Breast epithelium (tissue), 4 donors: ENCODE measurements around the gene FRMD4A. TPM values are rescaled to one million over a fixed set of nuclear protein-coding genes. Genes with fewer than 3 reads are reported as not detected.
"Not testable (repeated sequence)": the region's sequence is repeated elsewhere in the genome, so short reads cannot be mapped to it uniquely, and the experiment has no call there.

Experiments
- DNase-seq, 2 donors: peaks; one replicate each; pipeline ENCODE4 v3.0.0-alpha.2; 2019; ENCODE audit warnings: low spot score in 2 of 2
- H3K27ac ChIP-seq, 2 donors: fragments of 200-600 bp; sonication (generic) in 1 of 2; one replicate each; pipeline ENCODE4 v1.5.1; 2016 to 2019; ENCODE audit warnings: mild to moderate bottlenecking in 1 of 2
- H3K27me3 ChIP-seq, 2 donors: fragments of 200-600 bp; sonication (generic) in 1 of 2; one replicate each; pipeline versions ENCODE4 v1.5.1 to v1.6.0; 2017 to 2019; ENCODE audit warnings: control low read depth in 1 of 2, mild to moderate bottlenecking in 1 of 2
- H3K36me3 ChIP-seq: fragments of 200-600 bp; one replicate; pipeline ENCODE4 v1.5.1; 2019
- H3K4me1 ChIP-seq, 2 donors: fragments of 200-600 bp; sonication (generic); one replicate each; pipeline ENCODE4 v1.5.1; 2016 to 2019; ENCODE audit warnings: control low read depth in 1 of 2
- H3K4me3 ChIP-seq, 3 donors: fragments of 200-600 bp; sonication (generic); 1 replicate in 2 of 3; 2 replicates in 1 of 3; pipeline ENCODE4 v1.5.1; 2016 to 2019; ENCODE audit warnings: mild to moderate bottlenecking in 3 of 3, moderate library complexity in 2 of 3
- H3K9me3 ChIP-seq, 2 donors: fragments of 200-600 bp; sonication (generic) in 1 of 2; one replicate each; pipeline ENCODE4 v1.5.1; 2016 to 2019; ENCODE audit warnings: control low read depth in 1 of 2
- POLR2A ChIP-seq: fragments of 450-650 bp; IDR thresholded peaks from one replicate; pipeline ENCODE4 v1.6.1; 2016; ENCODE audit warnings: antibody characterized with exemption, mild to moderate bottlenecking, moderate library complexity
- POLR2AphosphoS5 ChIP-seq, 3 donors: sonication (generic); formaldehyde crosslinking; IDR thresholded peaks; one replicate each; pipeline ENCODE4 v1.6.1; 2017; ENCODE audit warnings: antibody characterized with exemption in 3 of 3
- intact Hi-C: fragments of 100-400 bp; cut with DNase I; formaldehyde crosslinking; loops from one replicate; pipeline ENCODE4 v1.15.1; 2023; ENCODE audit warnings: low total_unique reads
- total RNA-seq, 3 donors: library from RNA; depleted of rRNA; stranded (reverse); fragments of >200 nt; gene quantifications; one replicate each; pipeline ENCODE4 v1.1.0, GENCODE V29; 2016
- TF ChIP-seq, protein P1 (sequence below), 3 donors: fragments of 450-650 bp; IDR thresholded peaks; one replicate each; pipeline ENCODE4 v1.5.1; 2016 to 2017; ENCODE audit warnings: antibody characterized with exemption in 3 of 3, mild to moderate bottlenecking in 3 of 3, moderate library complexity in 3 of 3

Gene FRMD4A
- total RNA-seq, 3 donors from 2014 or later, result 27.5 to 107 (median 34.4) TPM

- Histone ChIP-seq H3K4me1 (no peaks in the 10 kb centered on the region), H3K27ac (no peak overlapping the region), H3K27me3 (no peaks in the 10 kb centered on the region), H3K4me3 (no peak overlapping the region), H3K9me3 (peaks cover 0 to 8% of the 10 kb centered on the region in 2 donors), H3K36me3 (no peaks in the 10 kb centered on the region)
- no peak for DNase-seq
- intact Hi-C loops, result no loop called here
- TF ChIP-seq POLR2A, result no peak
- TF ChIP-seq POLR2AphosphoS5 (IDR thresholded peaks at IDR 0.05), result no peak
- TF ChIP-seq, protein P1, sequence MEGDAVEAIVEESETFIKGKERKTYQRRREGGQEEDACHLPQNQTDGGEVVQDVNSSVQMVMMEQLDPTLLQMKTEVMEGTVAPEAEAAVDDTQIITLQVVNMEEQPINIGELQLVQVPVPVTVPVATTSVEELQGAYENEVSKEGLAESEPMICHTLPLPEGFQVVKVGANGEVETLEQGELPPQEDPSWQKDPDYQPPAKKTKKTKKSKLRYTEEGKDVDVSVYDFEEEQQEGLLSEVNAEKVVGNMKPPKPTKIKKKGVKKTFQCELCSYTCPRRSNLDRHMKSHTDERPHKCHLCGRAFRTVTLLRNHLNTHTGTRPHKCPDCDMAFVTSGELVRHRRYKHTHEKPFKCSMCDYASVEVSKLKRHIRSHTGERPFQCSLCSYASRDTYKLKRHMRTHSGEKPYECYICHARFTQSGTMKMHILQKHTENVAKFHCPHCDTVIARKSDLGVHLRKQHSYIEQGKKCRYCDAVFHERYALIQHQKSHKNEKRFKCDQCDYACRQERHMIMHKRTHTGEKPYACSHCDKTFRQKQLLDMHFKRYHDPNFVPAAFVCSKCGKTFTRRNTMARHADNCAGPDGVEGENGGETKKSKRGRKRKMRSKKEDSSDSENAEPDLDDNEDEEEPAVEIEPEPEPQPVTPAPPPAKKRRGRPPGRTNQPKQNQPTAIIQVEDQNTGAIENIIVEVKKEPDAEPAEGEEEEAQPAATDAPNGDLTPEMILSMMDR (IDR thresholded peaks at IDR 0.05), result no peak
Observed at GRCh38 chr10:14056610-14057332, 274.0 kb downstream of the FRMD4A start.

GRCh38 chr10:14052931-14053330, 277.8 kb downstream of the FRMD4A start:
- no peak overlapping the region for H3K4me3 ChIP-seq
- no peak for DNase-seq
- intact Hi-C loops, result no loop called here

GRCh38 chr10:14050598-14050997, 280.1 kb downstream of the FRMD4A start:
- Histone ChIP-seq H3K27ac (no peak overlapping the region), H3K4me1 (no peaks in the 10 kb centered on the region), H3K4me3 (no peak overlapping the region), H3K9me3 (peaks cover 0 to 9% of the 10 kb centered on the region in 2 donors), H3K27me3 (no peaks in the 10 kb centered on the region), H3K36me3 (no peaks in the 10 kb centered on the region)
- no peak for DNase-seq
- TF ChIP-seq POLR2A (no peak), POLR2AphosphoS5 (IDR thresholded peaks at IDR 0.05) (no peak)
- TF ChIP-seq, protein P1 (IDR thresholded peaks at IDR 0.05), result no peak
- intact Hi-C loops, result no loop called here

More at GRCh38 chr10:14052931-14053330, 277.8 kb downstream of the FRMD4A start:
- no peaks in the 10 kb centered on the region for H3K27me3 ChIP-seq
- TF ChIP-seq, protein P1 (IDR thresholded peaks at IDR 0.05), result no peak
- TF ChIP-seq POLR2AphosphoS5 (IDR thresholded peaks at IDR 0.05) (no peak), POLR2A (no peak)
- H3K27ac ChIP-seq, result no peak overlapping the region
- H3K9me3 ChIP-seq, result peaks cover 0 to 9% of the 10 kb centered on the region in 2 donors
- no peaks in the 10 kb centered on the region for H3K4me1 ChIP-seq
- no peaks in the 10 kb centered on the region for H3K36me3 ChIP-seq

GRCh38 chr10:14048930-14049613, 281.7 kb downstream of the FRMD4A start:
- Histone ChIP-seq H3K36me3 (no peaks in the 10 kb centered on the region), H3K27me3 (no peaks in the 10 kb centered on the region), H3K27ac (no peak overlapping the region), H3K9me3 (peaks cover 0 to 9% of the 10 kb centered on the region in 2 donors), H3K4me1 (no peaks in the 10 kb centered on the region), H3K4me3 (no peak overlapping the region)
- DNase-seq, result no peak
- intact Hi-C loops, result no loop called here
- TF ChIP-seq POLR2AphosphoS5 (IDR thresholded peaks at IDR 0.05), result no peak
- TF ChIP-seq POLR2A, result no peak
- TF ChIP-seq, protein P1 (IDR thresholded peaks at IDR 0.05), result no peak

DNA sequence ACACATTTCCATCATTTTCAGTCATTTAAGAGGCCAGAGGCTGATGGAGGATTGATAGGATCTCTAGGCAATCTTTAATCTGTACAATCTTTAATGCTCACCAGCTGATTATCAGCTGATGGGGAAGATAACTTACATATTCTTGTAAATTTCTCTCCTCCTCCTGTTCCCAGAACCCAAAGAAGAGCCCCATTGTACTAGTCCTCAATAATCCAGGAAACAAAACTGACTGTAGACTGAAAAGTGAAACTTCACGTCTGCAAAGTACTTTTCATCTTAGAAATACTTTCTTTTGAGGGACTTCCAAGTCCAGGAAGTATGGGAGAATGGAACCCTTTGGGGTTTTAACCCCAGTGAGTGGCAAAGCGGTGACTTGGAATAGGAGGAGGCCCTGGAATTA, 283.3 kb downstream of the FRMD4A start:
- no peaks in the 10 kb centered on the region for H3K27me3 ChIP-seq

GRCh38 chr10:14042051-14042450, 288.7 kb downstream of the FRMD4A start:
- H3K36me3 ChIP-seq, intact Hi-C loops, H3K4me1 ChIP-seq, H3K27ac ChIP-seq, H3K4me3 ChIP-seq, H3K27me3 ChIP-seq, H3K9me3 ChIP-seq, DNase-seq: not testable (repeated sequence)

More for the DNA sequence above, 283.3 kb downstream of the FRMD4A start:
- DNase-seq, result no peak
- intact Hi-C loops, result no loop called here
- H3K4me1 ChIP-seq, result no peaks in the 10 kb centered on the region
- no peak overlapping the region for H3K4me3 ChIP-seq
- H3K36me3 ChIP-seq, result no peaks in the 10 kb centered on the region
- no peak overlapping the region for H3K27ac ChIP-seq
- peaks cover 0 to 7% of the 10 kb centered on the region in 2 donors for H3K9me3 ChIP-seq
- TF ChIP-seq, protein P1 (IDR thresholded peaks at IDR 0.05), result no peak
- TF ChIP-seq POLR2AphosphoS5 (IDR thresholded peaks at IDR 0.05) (no peak), POLR2A (no peak)
